Activated naive CD4-positive, alpha-beta T cell treated with anti-CD3 and anti-CD28 coated beads, Interleukin-2, amount 50 U/mL, for 72 hours (primary cell): Measurements from ENCODE around the gene ZNF700. TPM values are rescaled to one million over a fixed set of nuclear protein-coding genes. Genes with fewer than 3 reads are reported as not detected.
"Not testable (repeated sequence)": the region's sequence is repeated elsewhere in the genome, so short reads cannot be mapped to it uniquely, and the experiment has no call there.

Experiments used
- ATAC-seq, 2 donors: fragments of 150-1000 bp; cut with Tn5 transposase; 2 replicates each; pipeline ENCODE4 v1.10.0; 2021; ENCODE audit warnings: mild to moderate bottlenecking in 2 of 2, moderate library complexity in 2 of 2
- DNase-seq, 2 donors: peaks; one replicate each; pipeline ENCODE4 v3.0.0; 2021 to 2022; ENCODE audit warnings: low spot score in 2 of 2
- H3K27ac Mint-ChIP-seq, 2 donors: one replicate each; pipeline ENCODE4 v1.8.0; 2022; ENCODE audit warnings: mild to moderate bottlenecking in 2 of 2, mixed read lengths in 2 of 2
- H3K36me3 Mint-ChIP-seq, 2 donors: one replicate each; pipeline ENCODE4 v1.8.0; 2022; ENCODE audit warnings: mixed read lengths in 2 of 2
- H3K9me3 Mint-ChIP-seq, 2 donors: one replicate each; pipeline ENCODE4 v1.8.0; 2022; ENCODE audit warnings: mixed read lengths in 2 of 2
- total RNA-seq, 2 donors: library from RNA; stranded (reverse); gene quantifications; one replicate each; pipeline ENCODE4 v1.2.3, GENCODE V29; 2022

Gene ZNF700
- total RNA-seq, 2 donors from 2014 or later: 17.6 to 18.7 TPM

- Mint-ChIP-seq H3K27ac (peak within 1 kb of the TSS; percentile 25 to 47), H3K36me3 (peaks cover 0 to 11% of the 10 kb centered on the region in 2 donors), H3K9me3 (peaks cover 0 to 12% of the 10 kb centered on the region in 2 donors)
- peak; percentile 95 to 96 for ATAC-seq
- peak; percentile 84 to 91 for DNase-seq
Measured at GRCh38 chr19:11964858-11965645, 40.1 kb downstream of the ZNF700 start, which contains the start of gene ZNF763. Gene ZNF763 (plus strand): TSS chr19:11965040. CDS start chr19:11965209, 169 bp downstream.

GRCh38 chr19:11970174-11970573 lies 45.3 kb downstream of the ZNF700 start:
- peaks cover 4 to 19% of the 10 kb centered on the region in 2 donors for H3K9me3 Mint-ChIP-seq
- peaks cover 10 to 23% of the 10 kb centered on the region in 2 donors for H3K36me3 Mint-ChIP-seq
- no peak overlapping the region for H3K27ac Mint-ChIP-seq
- ATAC-seq: no peak
- DNase-seq: no peak

GRCh38 chr19:11971041-11971440 lies 46.1 kb downstream of the ZNF700 start:
- DNase-seq (no peak), ATAC-seq (no peak)
- peaks cover 9 to 18% of the 10 kb centered on the region in 2 donors for H3K9me3 Mint-ChIP-seq
- peaks cover 17 to 22% of the 10 kb centered on the region in 2 donors for H3K36me3 Mint-ChIP-seq
- H3K27ac Mint-ChIP-seq: no peak overlapping the region

- no peak for DNase-seq
- H3K9me3 Mint-ChIP-seq: peaks cover 20 to 30% of the 10 kb centered on the region in 2 donors
Measured at GRCh38 chr19:11973019-11973810, 48.3 kb downstream of the ZNF700 start.

GRCh38 chr19:11978492-11979100 lies 53.7 kb downstream of the ZNF700 start:
- no peak for DNase-seq
- ATAC-seq: no peak
- Mint-ChIP-seq H3K36me3 (peaks cover 51 to 71% of the 10 kb centered on the region in 2 donors), H3K9me3 (peaks cover 51 to 56% of the 10 kb centered on the region in 2 donors), H3K27ac (no peak overlapping the region)

More at GRCh38 chr19:11973019-11973810, 48.3 kb downstream of the ZNF700 start:
- no peak for ATAC-seq
- Mint-ChIP-seq H3K27ac (no peak overlapping the region), H3K36me3 (peaks cover 34 to 36% of the 10 kb centered on the region in 2 donors)

- Mint-ChIP-seq H3K36me3 (peaks cover 51 to 66% of the 10 kb centered on the region in 2 donors), H3K9me3 (peaks cover 51 to 52% of the 10 kb centered on the region in 2 donors)
Measured at GRCh38 chr19:11979527-11979926, 54.6 kb downstream of the ZNF700 start.

GRCh38 chr19:11982526-11982925 lies 57.6 kb downstream of the ZNF700 start:
- Mint-ChIP-seq H3K27ac (no peak overlapping the region), H3K9me3 (peaks cover 35 to 48% of the 10 kb centered on the region in 2 donors), H3K36me3 (peaks cover 28 to 54% of the 10 kb centered on the region in 2 donors)
- DNase-seq: no peak
- no peak for ATAC-seq

More at GRCh38 chr19:11979527-11979926, 54.6 kb downstream of the ZNF700 start:
- DNase-seq (no peak), ATAC-seq (no peak)
- H3K27ac Mint-ChIP-seq: no peak overlapping the region

GRCh38 chr19:11984986-11985385 lies 60.1 kb downstream of the ZNF700 start:
- Mint-ChIP-seq H3K36me3 (peaks cover 10 to 32% of the 10 kb centered on the region in 2 donors), H3K27ac (no peak overlapping the region), H3K9me3 (peaks cover 13 to 27% of the 10 kb centered on the region in 2 donors)
- ATAC-seq (no peak), DNase-seq (no peak)

- Mint-ChIP-seq H3K27ac (no peak overlapping the region), H3K36me3 (peaks cover 17 to 18% of the 10 kb centered on the region in 2 donors), H3K9me3 (peaks cover 3 to 18% of the 10 kb centered on the region in 2 donors)
- DNase-seq: no peak
- no peak for ATAC-seq
Measured at GRCh38 chr19:11986754-11987153, 61.8 kb downstream of the ZNF700 start.

GRCh38 chr19:11987405-11988281 lies 62.7 kb downstream of the ZNF700 start:
- DNase-seq (peak; percentile 89 to 91), ATAC-seq (peak; percentile 90 to 95)
- peaks cover 16 to 17% of the 10 kb centered on the region in 2 donors for H3K36me3 Mint-ChIP-seq
- peaks cover 2 to 16% of the 10 kb centered on the region in 2 donors for H3K9me3 Mint-ChIP-seq
- peak overlapping the region; percentile 99 for H3K27ac Mint-ChIP-seq

GRCh38 chr19:11989112-11989456 lies 64.2 kb downstream of the ZNF700 start:
- Mint-ChIP-seq H3K9me3 (peaks cover 0 to 12% of the 10 kb centered on the region in 2 donors), H3K27ac (peak overlapping the region; percentile 99), H3K36me3 (peaks cover 13 to 17% of the 10 kb centered on the region in 2 donors)
- DNase-seq: no peak
- ATAC-seq: no peak

GRCh38 chr19:11991921-11992320 lies 67.0 kb downstream of the ZNF700 start:
- peaks cover 17 to 18% of the 10 kb centered on the region in 2 donors for H3K36me3 Mint-ChIP-seq
- not testable (repeated sequence) for ATAC-seq, DNase-seq, H3K27ac Mint-ChIP-seq, H3K9me3 Mint-ChIP-seq

GRCh38 chr19:11995174-11995573 lies 70.3 kb downstream of the ZNF700 start:
- ATAC-seq (no peak), DNase-seq (no peak)
- Mint-ChIP-seq H3K27ac (no peak overlapping the region), H3K9me3 (peaks cover 0 to 10% of the 10 kb centered on the region in 2 donors), H3K36me3 (peaks cover 6 to 31% of the 10 kb centered on the region in 2 donors)
